GM12865 (cell line): Measurements from ENCODE around the gene AGBL4.

Experiments
- DNase-seq: peaks from one replicate; pipeline ENCODE4 v3.0.0; 2010; ENCODE audit warnings: low read depth
- H3K4me3 ChIP-seq: 2 replicates; pipeline ENCODE4 v1.5.1; 2011; ENCODE audit warnings: mild to moderate bottlenecking, low read depth, low read length, control low read depth
- TF ChIP-seq, protein P1 (sequence below): IDR thresholded peaks from 2 replicates; pipeline ENCODE4 v1.5.1; 2011; ENCODE audit warnings: low read length, control low read depth, low read depth, inconsistent platforms; ENCODE audit not compliant: insufficient read depth; ENCODE audit errors: missing control alignments

Gene AGBL4

DNA sequence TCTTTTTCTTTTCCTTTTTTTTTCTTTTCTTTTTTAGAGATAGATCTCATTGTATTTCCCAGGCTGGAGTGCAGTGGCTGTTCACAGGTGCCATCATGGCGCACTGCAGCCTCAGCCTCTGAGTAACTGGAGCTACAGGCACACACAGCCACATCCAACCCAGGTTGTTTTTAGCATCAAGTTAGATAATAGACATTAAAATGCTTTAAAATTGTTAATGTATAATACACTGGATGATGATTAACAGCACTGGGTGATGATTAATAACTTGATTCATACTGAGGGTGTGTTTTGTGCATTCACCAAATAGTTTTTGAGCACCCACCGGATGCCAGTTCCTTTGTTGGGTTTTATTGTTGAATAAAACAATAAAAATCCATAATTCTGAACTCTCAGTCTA, 1322.3 kb downstream of the AGBL4 start:
- H3K4me3 ChIP-seq: no peak overlapping the region
- TF ChIP-seq, protein P1, sequence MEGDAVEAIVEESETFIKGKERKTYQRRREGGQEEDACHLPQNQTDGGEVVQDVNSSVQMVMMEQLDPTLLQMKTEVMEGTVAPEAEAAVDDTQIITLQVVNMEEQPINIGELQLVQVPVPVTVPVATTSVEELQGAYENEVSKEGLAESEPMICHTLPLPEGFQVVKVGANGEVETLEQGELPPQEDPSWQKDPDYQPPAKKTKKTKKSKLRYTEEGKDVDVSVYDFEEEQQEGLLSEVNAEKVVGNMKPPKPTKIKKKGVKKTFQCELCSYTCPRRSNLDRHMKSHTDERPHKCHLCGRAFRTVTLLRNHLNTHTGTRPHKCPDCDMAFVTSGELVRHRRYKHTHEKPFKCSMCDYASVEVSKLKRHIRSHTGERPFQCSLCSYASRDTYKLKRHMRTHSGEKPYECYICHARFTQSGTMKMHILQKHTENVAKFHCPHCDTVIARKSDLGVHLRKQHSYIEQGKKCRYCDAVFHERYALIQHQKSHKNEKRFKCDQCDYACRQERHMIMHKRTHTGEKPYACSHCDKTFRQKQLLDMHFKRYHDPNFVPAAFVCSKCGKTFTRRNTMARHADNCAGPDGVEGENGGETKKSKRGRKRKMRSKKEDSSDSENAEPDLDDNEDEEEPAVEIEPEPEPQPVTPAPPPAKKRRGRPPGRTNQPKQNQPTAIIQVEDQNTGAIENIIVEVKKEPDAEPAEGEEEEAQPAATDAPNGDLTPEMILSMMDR: no peak
- DNase-seq: no peak

GRCh38 chr1:48697066-48697707, 1326.6 kb downstream of the AGBL4 start:
- peak; percentile 47 for DNase-seq
- TF ChIP-seq, protein P1: peak; percentile 90
- H3K4me3 ChIP-seq: no peak overlapping the region

DNA sequence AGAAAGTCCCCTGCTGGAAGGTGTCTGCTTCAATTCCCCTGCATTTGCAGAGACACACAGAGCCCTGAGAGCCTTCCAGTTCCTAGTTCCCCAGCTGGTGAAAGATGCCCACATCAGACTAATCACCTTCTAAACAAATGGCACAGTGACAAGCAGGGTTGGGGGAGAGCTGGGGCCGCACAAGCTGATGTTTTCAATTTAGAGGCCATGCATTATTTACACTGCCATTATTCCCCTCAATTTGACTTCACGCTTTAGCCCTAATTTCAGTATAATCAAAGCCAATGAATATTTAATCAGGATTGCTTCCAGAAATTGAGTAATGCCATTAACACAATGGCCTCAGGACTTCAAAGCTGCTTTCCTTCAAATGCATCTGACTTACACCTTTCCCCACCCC, 1328.6 kb downstream of the AGBL4 start:
- TF ChIP-seq, protein P1: no peak
- no peak for DNase-seq
- H3K4me3 ChIP-seq: no peak overlapping the region

- H3K4me3 ChIP-seq: no peak overlapping the region
- DNase-seq: no peak
- TF ChIP-seq, protein P1: no peak
These were observed 1330.0 kb downstream of the AGBL4 start for GRCh38 chr1:48693674-48694320.

GRCh38 chr1:48693180-48693579, 1330.6 kb downstream of the AGBL4 start:
- H3K4me3 ChIP-seq: no peak overlapping the region
- TF ChIP-seq, protein P1: no peak
- DNase-seq: no peak

DNA sequence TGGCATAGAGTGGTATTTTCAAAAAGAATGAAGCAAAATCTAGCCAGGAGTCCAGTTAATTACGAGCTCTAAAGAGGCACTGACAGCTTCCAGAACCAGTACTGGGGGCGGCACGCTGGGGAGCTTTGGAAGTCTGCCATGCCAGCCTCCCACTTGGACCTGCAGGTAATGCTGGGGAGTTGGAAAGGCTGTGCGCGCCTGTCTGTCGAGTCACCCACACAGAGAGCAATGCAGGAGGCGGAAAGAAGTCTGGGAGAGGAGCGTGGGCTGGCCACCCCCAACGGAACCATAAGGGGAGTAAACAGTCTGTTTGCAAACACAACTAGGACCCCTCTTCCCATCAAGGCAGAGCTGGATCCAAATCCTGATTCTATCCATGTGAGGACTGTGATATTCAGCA, 1331.5 kb downstream of the AGBL4 start:
- H3K4me3 ChIP-seq: no peak overlapping the region
- TF ChIP-seq, protein P1: no peak
- DNase-seq: no peak

- TF ChIP-seq, protein P1: no peak
- DNase-seq: peak; percentile 16
These were observed 1332.2 kb downstream of the AGBL4 start for GRCh38 chr1:48691429-48692001.

More at GRCh38 chr1:48691429-48692001, 1332.2 kb downstream of the AGBL4 start:
- H3K4me3 ChIP-seq: no peak overlapping the region
